Effector CD8-positive, alpha-beta T cell (primary cell): Measurements from ENCODE around the gene OTOP3.
"Not testable (repeated sequence)": the region's sequence is repeated elsewhere in the genome, so short reads cannot be mapped to it uniquely, and the experiment has no call there.

Experiments used
- DNase-seq: peaks from one replicate; lab custom pipeline; 2025; lab: John Stamatoyannopoulos, UW

The OTOP3 gene

GRCh38 chr17:74961657-74962350, 26.1 kb downstream of the OTOP3 start:
- peak; percentile 78 for DNase-seq

- no peak for DNase-seq
Measured at GRCh38 chr17:74962622-74963394, 27.1 kb downstream of the OTOP3 start.

- DNase-seq = no peak
Measured at GRCh38 chr17:74963656-74964055, 28.0 kb downstream of the OTOP3 start.

- DNase-seq = no peak
Measured at GRCh38 chr17:74964246-74964761, 28.6 kb downstream of the OTOP3 start.

- no peak for DNase-seq
Measured at GRCh38 chr17:74964988-74965622, 29.4 kb downstream of the OTOP3 start.

GRCh38 chr17:74968361-74968780, 32.7 kb downstream of the OTOP3 start:
- DNase-seq = no peak

GRCh38 chr17:74969501-74969900, 33.8 kb downstream of the OTOP3 start:
- DNase-seq = not testable (repeated sequence)

GRCh38 chr17:74970395-74970794, 34.7 kb downstream of the OTOP3 start:
- DNase-seq = no peak

GRCh38 chr17:74971069-74971841, 35.6 kb downstream of the OTOP3 start:
- DNase-seq = no peak

- DNase-seq = no peak
Measured at GRCh38 chr17:74971842-74972106, 36.1 kb downstream of the OTOP3 start.

GRCh38 chr17:74972107-74972972, 36.6 kb downstream of the OTOP3 start, which contains the start of gene HID1:
TSS of gene HID1 (minus strand) at chr17:74972759. CDS start at chr17:74972656, 103 bp downstream.
- DNase-seq = peak; percentile 77

GRCh38 chr17:74972973-74973328, 37.3 kb downstream of the OTOP3 start:
- DNase-seq = no peak

GRCh38 chr17:74975943-74976342, 40.2 kb downstream of the OTOP3 start:
- DNase-seq = no peak

- no peak for DNase-seq
Measured at GRCh38 chr17:74977802-74978201, 42.1 kb downstream of the OTOP3 start.

- DNase-seq = no peak
Measured at GRCh38 chr17:74978240-74978639, 42.5 kb downstream of the OTOP3 start.

GRCh38 chr17:74979408-74980146, 43.9 kb downstream of the OTOP3 start:
- DNase-seq = no peak

- no peak for DNase-seq
Measured at GRCh38 chr17:74981318-74981978, 45.8 kb downstream of the OTOP3 start.

- peak; percentile 67 for DNase-seq
Measured at GRCh38 chr17:74981979-74982662, 46.4 kb downstream of the OTOP3 start.

GRCh38 chr17:74982663-74983313, 47.1 kb downstream of the OTOP3 start:
- DNase-seq = not testable (repeated sequence)
